Body of pancreas (tissue), 4 donors: ENCODE results near the gene PDZD2.

Source experiments
- CTCF ChIP-seq, 7 experiments: fragments of 450-650 bp in 4 of 7; fragments of 200-600 bp in 3 of 7; sonication (generic) in 3 of 7; IDR thresholded peaks; one replicate each; pipeline ENCODE4 v1.5.1; 2016 to 2019; ENCODE audit warnings: antibody characterized with exemption in 7 of 7
- POLR2A ChIP-seq, 3 donors: fragments of 450-650 bp; IDR thresholded peaks; one replicate each; pipeline ENCODE4 v1.6.1; 2016; ENCODE audit warnings: antibody characterized with exemption in 3 of 3, mild to moderate bottlenecking in 2 of 3

DNA sequence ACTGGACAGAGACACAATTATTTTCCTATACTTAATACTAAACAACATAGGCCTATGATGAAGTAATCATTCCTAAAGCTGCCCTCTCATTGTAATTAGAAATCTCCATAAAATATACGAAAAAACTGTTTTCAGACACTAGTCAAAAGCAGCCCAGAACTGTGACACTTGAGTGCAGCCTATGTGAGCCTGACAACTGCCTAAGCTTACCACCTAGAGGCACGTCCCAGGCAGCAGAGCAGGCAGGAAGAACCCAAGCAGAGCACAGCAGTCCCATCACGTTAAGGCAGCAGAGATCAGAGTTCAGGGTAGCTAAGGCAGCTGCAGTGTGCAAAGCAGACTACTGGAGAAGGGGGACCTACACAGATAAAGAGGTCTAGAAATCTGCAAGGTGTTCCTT, 488.8 kb downstream of the PDZD2 start:
- TF ChIP-seq CTCF (IDR thresholded peaks at IDR 0.05) = no peak
- no peak for TF ChIP-seq POLR2A (IDR thresholded peaks at IDR 0.05)
